Activated naive CD8-positive, alpha-beta T cell treated with anti-CD3 and anti-CD28 coated beads for 36 hours (primary cell): ENCODE measurements around the gene CHRNG. TPM values are rescaled to one million over a fixed set of nuclear protein-coding genes. Genes with fewer than 3 reads are reported as not detected.

Experiments
- DNase-seq: peaks from one replicate; pipeline ENCODE4 v3.0.0; 2021
- H3K27ac Mint-ChIP-seq: one replicate; pipeline ENCODE4 v1.8.0; 2022; ENCODE audit warnings: mild to moderate bottlenecking, moderate library complexity, mixed read lengths
- H3K27me3 Mint-ChIP-seq: one replicate; pipeline ENCODE4 v1.8.0; 2022; ENCODE audit warnings: mild to moderate bottlenecking, mixed read lengths
- H3K36me3 Mint-ChIP-seq: one replicate; pipeline ENCODE4 v1.8.0; 2021; ENCODE audit warnings: mild to moderate bottlenecking, mixed read lengths
- H3K4me1 Mint-ChIP-seq: one replicate; pipeline ENCODE4 v1.8.0; 2021; ENCODE audit warnings: mixed read lengths
- H3K4me3 Mint-ChIP-seq: one replicate; pipeline ENCODE4 v1.8.0; 2022; ENCODE audit warnings: mild to moderate bottlenecking, moderate library complexity, mixed read lengths
- H3K9me3 Mint-ChIP-seq: one replicate; pipeline ENCODE4 v1.8.0; 2022; ENCODE audit warnings: mixed read lengths
- total RNA-seq, 2 experiments: library from RNA; stranded (reverse); gene quantifications; one replicate each; pipeline ENCODE4 v1.2.3, GENCODE V29; 2021

Gene CHRNG
- total RNA-seq = not detected

DNA sequence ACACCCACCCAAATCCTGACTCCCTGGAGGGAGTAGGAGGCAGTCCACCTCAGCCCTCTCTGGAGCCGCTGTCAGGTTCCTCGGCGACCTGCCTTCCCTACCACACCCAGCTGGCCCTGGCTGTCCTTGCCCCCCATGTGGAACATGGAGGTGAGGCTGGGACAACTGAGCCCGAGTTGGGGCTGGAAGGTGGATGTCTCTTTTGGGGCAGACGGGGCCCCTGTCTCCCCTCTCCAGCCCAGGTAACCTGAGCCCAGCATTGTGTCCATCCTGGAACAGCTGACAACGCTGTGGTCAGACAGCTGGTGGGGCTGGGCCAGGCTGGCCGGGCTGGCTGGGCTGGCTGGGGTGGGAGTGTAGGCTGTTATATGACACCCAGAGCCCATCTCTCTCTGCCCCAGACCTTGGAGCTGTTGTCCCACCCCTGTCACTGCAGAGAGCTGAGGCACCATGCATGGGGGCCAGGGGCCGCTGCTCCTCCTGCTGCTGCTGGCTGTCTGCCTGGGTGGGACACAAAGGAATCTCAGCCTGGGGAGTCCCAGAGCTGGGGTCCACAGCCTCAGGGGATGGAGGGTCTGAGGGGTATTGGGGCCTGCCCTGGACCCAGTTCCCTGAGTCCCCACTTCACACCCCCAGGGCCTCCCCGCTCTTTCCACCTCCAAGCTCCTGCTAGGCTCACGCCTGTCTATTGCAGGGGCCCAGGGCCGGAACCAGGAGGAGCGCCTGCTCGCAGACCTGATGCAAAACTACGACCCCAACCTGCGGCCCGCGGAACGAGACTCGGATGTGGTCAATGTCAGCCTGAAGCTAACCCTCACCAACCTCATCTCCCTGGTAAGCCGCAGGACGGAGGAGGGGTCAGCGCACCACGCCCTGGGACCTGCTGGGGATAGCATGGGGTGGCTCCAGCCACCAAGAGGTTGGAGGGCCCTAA is at the start of gene CHRNG:
Gene CHRNG (plus strand): TSS at position 395 of the 934 bp plus-strand sequence. CDS start 56 bp downstream, at position 451.
- Mint-ChIP-seq H3K27me3 (peaks cover 6% of the 10 kb centered on the region), H3K36me3 (peaks cover 3% of the 10 kb centered on the region), H3K4me1 (peaks cover 8% of the 10 kb centered on the region), H3K27ac (no peak within 1 kb of the TSS), H3K4me3 (no peak within 1 kb of the TSS), H3K9me3 (no peaks in the 10 kb centered on the region)
- no peak for DNase-seq

DNA sequence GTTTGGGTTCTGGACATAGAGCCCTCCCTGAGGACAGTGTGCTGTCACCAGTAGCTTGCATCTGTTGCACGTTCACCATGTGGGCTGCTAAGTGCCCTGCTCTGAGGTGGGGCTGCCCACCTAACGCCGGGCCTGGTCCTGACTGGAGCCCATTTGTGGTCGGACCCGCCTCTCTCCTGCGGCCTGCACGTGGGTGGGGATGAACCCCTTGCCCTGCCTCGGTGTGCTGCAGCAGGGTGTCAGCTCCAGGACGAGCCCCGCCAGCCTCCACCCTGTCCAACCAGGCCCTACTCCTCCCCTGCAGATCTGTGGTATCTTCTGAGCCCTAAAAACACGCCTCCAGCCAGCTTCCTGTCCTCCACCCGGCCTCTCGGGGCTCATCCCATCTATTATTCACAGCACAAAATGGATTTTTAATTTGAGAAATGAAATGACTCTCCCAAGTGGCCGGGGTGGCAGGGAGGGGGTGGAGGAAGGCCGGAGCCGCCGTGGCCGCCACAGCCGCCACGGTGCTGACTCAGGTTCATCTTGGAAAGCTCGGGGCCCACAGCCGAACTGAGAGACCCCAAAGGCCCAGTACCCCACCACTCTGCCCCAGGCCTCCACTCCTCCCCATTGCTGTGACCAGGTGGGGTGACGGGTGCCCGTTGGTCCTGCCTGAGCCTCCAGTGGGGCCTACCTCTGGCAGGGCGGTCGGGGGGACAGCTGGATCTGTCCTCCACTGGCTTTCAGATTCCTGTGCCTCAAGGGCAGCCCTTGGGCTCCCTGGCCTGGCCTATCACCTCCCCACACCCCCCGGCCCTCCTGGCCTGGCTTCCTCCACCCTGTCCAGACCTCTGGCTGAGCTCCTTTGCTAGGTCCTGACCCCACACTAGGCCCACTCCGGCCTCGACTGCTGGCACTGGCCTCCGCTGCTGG is 49.0 kb upstream of the CHRNG start:
- Mint-ChIP-seq H3K4me1 (peaks cover under 1% of the 10 kb centered on the region), H3K27ac (no peak overlapping the region), H3K27me3 (peaks cover 33% of the 10 kb centered on the region), H3K4me3 (no peak overlapping the region), H3K9me3 (no peaks in the 10 kb centered on the region), H3K36me3 (no peaks in the 10 kb centered on the region)
- no peak for DNase-seq

GRCh38 chr2:232491139-232491780 is 48.2 kb upstream of the CHRNG start:
- H3K36me3 Mint-ChIP-seq = no peaks in the 10 kb centered on the region
- DNase-seq = no peak
- H3K9me3 Mint-ChIP-seq = no peaks in the 10 kb centered on the region
- H3K4me1 Mint-ChIP-seq = no peaks in the 10 kb centered on the region
- peaks cover 30% of the 10 kb centered on the region for H3K27me3 Mint-ChIP-seq
- no peak overlapping the region for H3K4me3 Mint-ChIP-seq
- H3K27ac Mint-ChIP-seq = no peak overlapping the region

DNA sequence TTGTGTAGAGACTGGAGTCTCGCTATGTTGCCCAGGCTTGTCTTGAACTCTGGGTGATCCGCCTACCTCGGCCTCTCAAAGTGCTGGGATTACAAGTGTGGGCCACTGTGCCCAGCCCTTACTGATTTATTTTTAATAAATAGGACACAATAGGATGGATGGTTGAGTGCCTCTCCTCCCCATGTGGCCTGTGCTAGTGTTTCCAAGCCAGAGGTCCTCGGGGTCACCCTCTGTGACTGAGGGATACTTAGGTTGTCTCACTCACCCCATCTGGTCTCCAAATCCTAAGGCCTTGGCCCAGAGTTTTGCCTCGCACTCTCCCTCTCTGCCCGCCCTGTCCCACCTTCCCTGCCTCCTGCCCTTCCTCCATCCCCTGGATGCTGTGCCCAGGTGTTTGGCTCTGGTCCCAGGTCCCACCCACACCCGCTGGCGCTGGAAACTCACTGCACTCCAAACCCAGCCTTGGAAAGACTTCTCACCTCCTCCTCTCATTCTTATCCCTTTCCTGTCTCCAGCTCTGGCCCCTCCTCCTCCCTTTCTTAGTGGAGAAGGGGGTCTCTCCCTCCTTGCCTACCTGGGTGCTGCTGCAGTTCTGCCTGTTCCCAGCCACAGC is 47.1 kb upstream of the CHRNG start:
- Mint-ChIP-seq H3K27me3 (peaks cover 25% of the 10 kb centered on the region), H3K4me1 (no peaks in the 10 kb centered on the region), H3K36me3 (no peaks in the 10 kb centered on the region), H3K9me3 (no peaks in the 10 kb centered on the region), H3K4me3 (no peak overlapping the region), H3K27ac (no peak overlapping the region)
- DNase-seq = no peak

DNA sequence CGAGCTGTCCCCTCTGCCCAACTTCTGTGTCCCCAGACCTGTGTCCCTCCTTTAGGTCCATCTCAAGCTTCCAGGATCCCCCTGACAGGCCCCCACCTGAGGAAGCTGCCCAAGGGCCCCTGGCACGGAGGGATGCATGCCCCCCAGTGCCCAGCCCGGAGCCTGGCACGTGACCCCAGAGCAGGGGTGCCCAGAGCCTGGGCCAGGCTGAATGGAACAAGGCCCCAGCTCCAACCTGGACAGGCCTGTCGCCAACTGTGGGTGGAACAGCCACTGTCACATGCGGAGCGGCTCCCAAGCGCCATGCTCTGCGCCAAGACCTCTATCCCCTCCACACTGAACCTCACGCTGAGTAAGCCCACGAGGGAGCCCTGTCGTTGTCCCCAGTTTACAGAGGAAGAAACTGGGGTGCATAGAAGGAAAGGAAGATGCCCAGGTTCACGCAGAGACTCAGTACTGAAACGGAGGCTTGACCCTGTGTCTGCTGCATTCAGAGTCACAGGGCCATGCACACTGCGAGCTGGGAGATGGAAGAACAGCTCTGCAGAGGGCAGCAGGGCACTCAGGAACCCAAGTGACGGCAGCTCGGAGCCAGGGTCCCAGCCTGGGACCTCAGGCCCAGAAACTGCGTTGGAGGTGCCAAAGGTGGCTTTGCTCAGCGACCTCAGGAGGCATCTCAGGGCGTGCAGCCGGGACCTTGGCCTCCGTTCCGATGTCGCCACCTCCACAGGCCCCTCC is 46.4 kb upstream of the CHRNG start:
- H3K4me3 Mint-ChIP-seq = no peak overlapping the region
- H3K36me3 Mint-ChIP-seq = no peaks in the 10 kb centered on the region
- no peaks in the 10 kb centered on the region for H3K4me1 Mint-ChIP-seq
- H3K27ac Mint-ChIP-seq = no peak overlapping the region
- no peaks in the 10 kb centered on the region for H3K9me3 Mint-ChIP-seq
- H3K27me3 Mint-ChIP-seq = peaks cover 21% of the 10 kb centered on the region
- DNase-seq = no peak

DNA sequence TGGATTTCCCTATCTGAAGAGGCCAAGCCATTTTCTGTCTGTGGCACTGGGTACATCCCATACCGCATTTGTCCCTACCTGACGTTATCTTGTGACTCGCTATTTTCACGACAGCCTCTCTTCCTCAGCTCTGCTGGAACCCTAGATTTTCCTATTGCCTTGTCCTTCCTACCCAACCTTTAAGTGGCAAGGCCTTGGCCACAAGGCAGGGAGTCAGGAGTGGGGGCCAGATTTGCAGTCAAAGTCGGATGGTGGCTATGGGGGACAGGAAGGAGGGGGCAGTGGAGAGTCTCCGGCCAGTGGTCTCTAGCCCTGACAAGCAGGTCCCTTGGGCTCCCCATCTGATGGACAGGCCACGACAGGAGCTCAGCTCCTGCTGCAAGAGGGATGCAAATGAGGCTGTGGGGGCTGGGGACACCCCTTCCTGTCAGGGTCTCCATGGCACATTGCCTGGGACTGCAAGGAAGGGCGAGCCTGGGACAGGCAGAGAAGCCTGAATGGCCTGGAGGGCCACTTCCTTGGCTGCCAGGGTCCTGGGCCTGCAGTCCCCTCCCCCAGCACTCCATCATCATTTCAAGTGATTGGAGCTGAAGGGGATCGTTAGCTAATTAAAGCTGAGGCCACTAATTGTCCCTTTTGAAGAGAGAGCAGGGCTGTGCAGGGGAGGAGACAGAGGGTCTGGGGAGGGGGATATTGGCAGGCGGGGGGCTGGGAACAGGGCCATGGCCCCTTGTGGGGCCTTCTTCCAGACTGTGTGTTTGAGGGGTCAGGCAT is 45.6 kb upstream of the CHRNG start:
- H3K36me3 Mint-ChIP-seq = no peaks in the 10 kb centered on the region
- H3K4me1 Mint-ChIP-seq = no peaks in the 10 kb centered on the region
- peaks cover 13% of the 10 kb centered on the region for H3K27me3 Mint-ChIP-seq
- no peak for DNase-seq
- H3K9me3 Mint-ChIP-seq = no peaks in the 10 kb centered on the region
- no peak overlapping the region for H3K27ac Mint-ChIP-seq
- no peak overlapping the region for H3K4me3 Mint-ChIP-seq

DNA sequence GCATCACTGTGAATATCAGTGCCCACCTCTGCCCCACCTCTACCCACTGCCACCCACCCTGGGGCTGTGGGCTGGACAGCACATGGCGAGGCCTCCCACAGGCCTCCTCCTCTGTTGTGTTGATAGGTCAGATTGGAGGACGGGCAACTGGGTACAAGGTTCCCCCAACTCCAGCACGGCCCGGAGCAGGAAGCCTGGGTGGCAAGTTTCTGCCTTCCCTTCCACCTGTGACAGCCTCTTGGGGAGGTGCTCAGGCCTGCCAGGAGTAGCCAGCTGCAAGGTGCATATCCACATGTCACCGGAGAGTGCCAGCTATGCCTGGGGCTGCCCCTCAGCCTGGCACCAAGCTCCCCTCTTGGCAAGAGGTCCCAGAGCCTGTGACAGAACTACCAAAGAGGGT is 45.0 kb upstream of the CHRNG start:
- no peaks in the 10 kb centered on the region for H3K9me3 Mint-ChIP-seq
- no peak overlapping the region for H3K27ac Mint-ChIP-seq
- peaks cover 7% of the 10 kb centered on the region for H3K27me3 Mint-ChIP-seq
- H3K4me3 Mint-ChIP-seq = no peak overlapping the region
- no peaks in the 10 kb centered on the region for H3K36me3 Mint-ChIP-seq
- no peaks in the 10 kb centered on the region for H3K4me1 Mint-ChIP-seq
- no peak for DNase-seq

GRCh38 chr2:232495292-232495691 is 44.2 kb upstream of the CHRNG start:
- Mint-ChIP-seq H3K36me3 (no peaks in the 10 kb centered on the region), H3K9me3 (no peaks in the 10 kb centered on the region), H3K27me3 (peaks cover 5% of the 10 kb centered on the region), H3K4me3 (no peak overlapping the region), H3K4me1 (no peaks in the 10 kb centered on the region), H3K27ac (no peak overlapping the region)
- no peak for DNase-seq

DNA sequence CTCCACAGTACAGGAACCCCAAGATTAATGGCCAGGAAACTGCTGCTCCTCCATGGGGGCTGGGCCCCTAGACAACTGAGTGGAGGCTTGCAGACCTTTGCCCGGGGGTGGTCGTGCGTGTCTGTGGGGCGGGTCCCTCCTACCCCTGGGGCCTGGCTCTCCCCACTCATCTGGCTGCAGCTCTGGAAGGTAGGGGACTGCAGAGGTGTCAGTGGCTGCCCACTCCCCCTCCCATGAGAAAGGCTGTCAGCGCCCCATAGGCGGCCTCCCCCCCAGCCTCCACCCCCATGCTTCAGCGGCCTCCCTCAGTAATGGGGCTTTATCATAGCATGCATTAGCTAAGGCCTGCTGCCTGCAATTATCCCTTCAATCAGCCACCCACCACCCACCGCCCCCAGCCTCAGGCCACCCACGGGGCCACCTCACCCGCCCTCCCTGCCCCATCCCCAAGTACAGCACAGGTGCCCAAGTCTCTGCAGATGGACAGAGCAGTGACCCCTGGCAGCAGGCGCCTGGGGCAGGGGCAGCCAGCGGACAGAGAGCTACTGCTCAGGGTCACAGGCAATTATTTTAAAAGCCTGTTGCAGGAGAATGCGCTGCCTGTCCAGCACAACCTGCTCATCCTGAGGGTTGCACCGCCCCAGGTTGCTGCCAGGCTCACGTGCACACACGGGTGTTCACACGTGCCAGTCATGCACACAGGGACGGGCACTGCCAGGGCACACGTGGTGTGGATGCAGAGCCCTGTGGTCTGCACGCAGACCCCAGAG is 42.8 kb upstream of the CHRNG start:
- no peaks in the 10 kb centered on the region for H3K36me3 Mint-ChIP-seq
- H3K9me3 Mint-ChIP-seq = no peaks in the 10 kb centered on the region
- no peaks in the 10 kb centered on the region for H3K4me1 Mint-ChIP-seq
- H3K27me3 Mint-ChIP-seq = peaks cover 12% of the 10 kb centered on the region
- no peak overlapping the region for H3K27ac Mint-ChIP-seq
- no peak for DNase-seq
- no peak overlapping the region for H3K4me3 Mint-ChIP-seq

- H3K36me3 Mint-ChIP-seq = no peaks in the 10 kb centered on the region
- H3K27me3 Mint-ChIP-seq = peaks cover 17% of the 10 kb centered on the region
- DNase-seq = no peak
- H3K4me3 Mint-ChIP-seq = no peak overlapping the region
- no peak overlapping the region for H3K27ac Mint-ChIP-seq
- H3K9me3 Mint-ChIP-seq = no peaks in the 10 kb centered on the region
- peaks cover under 1% of the 10 kb centered on the region for H3K4me1 Mint-ChIP-seq
Observed at GRCh38 chr2:232497348-232497747, 42.1 kb upstream of the CHRNG start.

DNA sequence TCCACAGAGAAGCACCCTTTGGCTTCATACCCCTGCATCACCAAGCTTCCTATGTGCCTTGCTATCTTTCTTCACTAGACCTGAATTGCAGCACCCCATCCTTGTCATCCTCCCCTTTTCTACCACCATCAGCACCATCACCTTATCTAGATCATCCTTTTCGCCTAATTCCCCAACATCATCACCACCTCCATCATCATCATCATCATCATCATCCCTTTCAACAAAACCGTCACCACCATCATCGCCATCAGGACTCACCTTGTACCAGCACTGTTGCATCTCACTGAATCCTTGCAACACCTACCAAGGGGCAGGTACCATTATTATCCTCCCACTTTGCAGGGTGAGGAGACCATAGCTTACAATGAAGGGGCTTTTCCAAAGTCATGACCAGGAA is 41.0 kb upstream of the CHRNG start:
- H3K27me3 Mint-ChIP-seq = peaks cover 25% of the 10 kb centered on the region
- H3K4me1 Mint-ChIP-seq = peaks cover 4% of the 10 kb centered on the region
- DNase-seq = no peak
- H3K9me3 Mint-ChIP-seq = no peaks in the 10 kb centered on the region
- no peak overlapping the region for H3K4me3 Mint-ChIP-seq
- H3K36me3 Mint-ChIP-seq = no peaks in the 10 kb centered on the region
- H3K27ac Mint-ChIP-seq = no peak overlapping the region

GRCh38 chr2:232501331-232501771 is 38.1 kb upstream of the CHRNG start:
- Mint-ChIP-seq H3K36me3 (no peaks in the 10 kb centered on the region), H3K4me3 (no peak overlapping the region), H3K4me1 (peaks cover 7% of the 10 kb centered on the region), H3K9me3 (no peaks in the 10 kb centered on the region), H3K27ac (no peak overlapping the region), H3K27me3 (peaks cover 49% of the 10 kb centered on the region)
- no peak for DNase-seq
